HG03064 (cell line): ENCODE results near the gene UNC93B1.
"Not testable (repeated sequence)": the region's sequence is repeated elsewhere in the genome, so short reads cannot be mapped to it uniquely, and the experiment has no call there.

Experiments
- ATAC-seq: cut with Tn5 transposase; IDR thresholded peaks from one replicate; pipeline ENCODE4 v1.9.1; 2021; ENCODE audit warnings: low read depth; ENCODE audit not compliant: unreplicated experiment

The UNC93B1 gene

GRCh38 chr11:67995129-67995528, 8.8 kb downstream of the UNC93B1 start:
- ATAC-seq = not testable (repeated sequence)

- ATAC-seq = not testable (repeated sequence)
Observed at GRCh38 chr11:67994387-67994786, 9.5 kb downstream of the UNC93B1 start.

- not testable (repeated sequence) for ATAC-seq
Observed at GRCh38 chr11:67993821-67994220, 10.1 kb downstream of the UNC93B1 start.

- not testable (repeated sequence) for ATAC-seq
Observed at GRCh38 chr11:67991347-67992121, 12.4 kb downstream of the UNC93B1 start.

GRCh38 chr11:67990546-67991346, 13.2 kb downstream of the UNC93B1 start:
- ATAC-seq = not testable (repeated sequence)

GRCh38 chr11:67985302-67985701, 18.6 kb downstream of the UNC93B1 start:
- not testable (repeated sequence) for ATAC-seq

GRCh38 chr11:67983951-67984350, 19.9 kb downstream of the UNC93B1 start:
- ATAC-seq = no peak

- not testable (repeated sequence) for ATAC-seq
Observed at GRCh38 chr11:67982255-67982857, 21.5 kb downstream of the UNC93B1 start.

- ATAC-seq = not testable (repeated sequence)
Observed at GRCh38 chr11:67981226-67981625, 22.7 kb downstream of the UNC93B1 start.

- not testable (repeated sequence) for ATAC-seq
Observed at GRCh38 chr11:67978766-67979418, 25.0 kb downstream of the UNC93B1 start.

- ATAC-seq = not testable (repeated sequence)
Observed at GRCh38 chr11:67974746-67975145, 29.2 kb downstream of the UNC93B1 start.

GRCh38 chr11:67965830-67966348, 38.0 kb downstream of the UNC93B1 start:
- not testable (repeated sequence) for ATAC-seq

- ATAC-seq = not testable (repeated sequence)
Observed at GRCh38 chr11:67964746-67965145, 39.2 kb downstream of the UNC93B1 start.

GRCh38 chr11:67963879-67964278, 40.0 kb downstream of the UNC93B1 start:
- not testable (repeated sequence) for ATAC-seq

GRCh38 chr11:67963217-67963616, 40.7 kb downstream of the UNC93B1 start:
- not testable (repeated sequence) for ATAC-seq

- ATAC-seq = not testable (repeated sequence)
Observed at GRCh38 chr11:67956236-67956635, 47.7 kb downstream of the UNC93B1 start.

GRCh38 chr11:67955461-67956007, 48.4 kb downstream of the UNC93B1 start:
- not testable (repeated sequence) for ATAC-seq

- ATAC-seq = not testable (repeated sequence)
Observed at GRCh38 chr11:67954971-67955370, 48.9 kb downstream of the UNC93B1 start.

- not testable (repeated sequence) for ATAC-seq
Observed at GRCh38 chr11:67954251-67954650, 49.6 kb downstream of the UNC93B1 start.

- not testable (repeated sequence) for ATAC-seq
Observed at GRCh38 chr11:67950705-67951104, 53.2 kb downstream of the UNC93B1 start.
